ENCODE data around the gene GPR32.
"Not testable (repeated sequence)": the region's sequence is repeated elsewhere in the genome, so short reads cannot be mapped to it uniquely, and the experiment has no call there.

Gene GPR32

DNA sequence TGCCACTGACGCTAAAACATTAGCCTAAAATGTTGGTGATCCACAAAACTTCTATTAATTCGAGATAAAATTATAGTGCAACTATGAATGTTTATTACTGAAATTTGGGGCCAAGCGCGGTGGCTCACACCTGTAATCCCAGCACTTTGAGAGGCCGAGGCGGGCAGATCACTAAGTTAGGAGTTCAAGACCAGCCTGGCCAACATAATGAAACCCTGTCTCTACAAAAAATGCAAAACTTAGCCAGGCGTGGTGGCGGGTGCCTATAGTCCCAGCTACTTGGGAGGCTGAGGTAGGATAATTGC lies 13.5 kb downstream of the GPR32 start:
- not testable (repeated sequence) for H3K9ac ChIP-seq (ENCODE audit: low read depth, low read length); H3K4me1 ChIP-seq (ENCODE audit: insufficient read depth, low read length); H3K9me3 ChIP-seq (ENCODE audit: control insufficient read depth, insufficient read depth, low read length); H3K36me3 ChIP-seq (ENCODE audit: insufficient read depth, low read length)

DNA sequence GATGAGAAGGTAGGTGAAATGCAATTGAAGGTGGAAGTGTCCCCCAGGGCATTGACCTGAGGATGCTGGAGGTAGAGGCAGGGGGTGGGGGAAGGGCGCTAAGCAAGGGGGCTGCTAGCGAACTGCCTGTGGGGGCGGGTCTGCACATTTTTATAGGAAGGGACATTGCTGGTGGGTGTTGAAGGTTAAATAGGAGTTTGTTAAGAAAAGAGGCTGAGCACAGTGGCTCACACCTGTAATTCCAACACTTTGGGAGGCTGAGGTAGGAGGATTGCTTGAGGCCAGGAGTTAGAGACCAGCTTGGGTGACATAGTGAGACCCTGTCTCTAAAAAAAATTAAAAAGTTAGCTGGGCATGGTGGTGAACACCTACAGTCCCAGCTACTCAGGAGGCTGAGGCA lies 14.4 kb downstream of the GPR32 start:
- no peaks in the 10 kb centered on the region for H3K9me3 ChIP-seq (ENCODE audit: control insufficient read depth, insufficient read depth, low read length)
- peaks cover 2% of the 10 kb centered on the region; the same call in 1 of the 2 replicates for H3K4me1 ChIP-seq (ENCODE audit: insufficient read depth, low read length)
- no peaks in the 10 kb centered on the region for H3K36me3 ChIP-seq (ENCODE audit: insufficient read depth, low read length)
- H3K9ac ChIP-seq (ENCODE audit: low read depth, low read length), result no peak overlapping the region

DNA sequence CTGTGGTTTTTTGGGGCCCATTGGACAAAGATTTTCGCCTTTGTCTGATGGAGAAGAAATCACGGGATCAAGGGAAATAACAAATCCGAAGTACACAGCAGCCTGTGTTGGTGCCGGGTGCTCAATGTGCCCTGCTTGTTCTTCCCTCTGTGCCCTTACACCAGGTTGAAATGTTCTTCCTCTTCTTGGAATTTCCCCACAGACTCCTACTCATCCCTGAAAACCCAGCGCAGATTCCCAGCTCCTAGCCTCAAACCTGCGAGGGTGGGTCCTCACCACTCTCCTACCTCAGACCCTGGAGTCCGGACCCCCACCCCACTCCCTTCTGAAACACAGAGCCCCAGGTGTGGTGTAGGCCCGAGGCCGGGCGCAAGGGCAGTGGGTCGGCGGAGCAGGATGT lies 15.1 kb downstream of the GPR32 start:
- Histone ChIP-seq H3K9ac (ENCODE audit: low read depth, low read length) (no peak overlapping the region), H3K9me3 (ENCODE audit: control insufficient read depth, insufficient read depth, low read length) (no peaks in the 10 kb centered on the region), H3K36me3 (ENCODE audit: insufficient read depth, low read length) (no peaks in the 10 kb centered on the region), H3K4me1 (ENCODE audit: insufficient read depth, low read length) (no peaks in the 10 kb centered on the region)

DNA sequence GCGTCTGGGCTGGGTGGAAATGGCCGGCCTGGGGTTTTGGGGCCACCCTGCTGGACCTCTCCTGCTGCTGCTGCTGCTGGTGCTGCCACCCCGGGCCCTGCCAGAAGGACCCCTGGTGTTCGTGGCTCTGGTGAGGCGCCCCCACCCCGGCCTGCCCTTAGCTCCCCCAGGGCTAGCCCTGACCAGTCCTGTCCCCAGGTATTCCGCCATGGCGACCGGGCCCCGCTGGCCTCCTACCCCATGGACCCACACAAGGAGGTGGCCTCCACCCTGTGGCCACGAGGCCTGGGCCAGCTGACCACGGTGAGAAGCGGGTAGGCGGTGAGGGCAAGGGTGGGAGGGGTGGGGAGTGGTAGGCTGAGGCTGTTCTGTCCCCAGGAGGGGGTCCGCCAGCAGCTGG lies 20.1 kb downstream of the GPR32 start, which contains the start of gene ACP4:
ACP4 (plus strand) TSS at position 20 of the 400 bp plus-strand sequence; CDS start at position 20, 0 bp downstream.
- H3K4me1 ChIP-seq (ENCODE audit: insufficient read depth, low read length), result peaks cover 9% of the 10 kb centered on the region
- H3K9ac ChIP-seq (ENCODE audit: low read depth, low read length), result no peak within 1 kb of the TSS
- H3K36me3 ChIP-seq (ENCODE audit: insufficient read depth, low read length), result no peaks in the 10 kb centered on the region
- H3K9me3 ChIP-seq (ENCODE audit: control insufficient read depth, insufficient read depth, low read length), result no peaks in the 10 kb centered on the region

DNA sequence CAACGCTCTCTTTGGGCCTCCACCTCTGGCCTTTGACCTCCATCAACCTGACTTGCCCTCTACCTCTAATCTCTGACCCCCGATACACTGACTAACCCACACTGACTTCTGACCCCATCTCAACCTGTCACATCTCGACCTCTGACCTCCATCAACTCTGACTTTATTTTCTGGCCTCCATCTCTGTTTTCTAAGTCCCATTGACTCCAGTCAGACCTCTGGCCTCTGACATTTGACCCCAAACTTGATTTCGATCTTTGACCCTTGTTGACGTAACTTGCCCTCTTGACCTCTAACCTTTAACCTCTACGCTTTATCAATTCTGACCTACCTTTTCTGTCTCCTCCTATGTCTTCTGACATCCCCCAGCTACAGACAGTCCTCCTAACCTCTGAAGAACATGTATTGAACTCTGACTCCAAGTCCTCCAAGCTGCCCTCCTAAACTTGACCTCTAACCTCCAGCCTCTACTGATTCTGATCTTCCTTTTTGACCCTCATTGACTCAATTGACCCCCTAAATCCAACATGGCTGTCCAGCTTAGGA lies 20.7 kb downstream of the GPR32 start:
- no peaks in the 10 kb centered on the region for H3K36me3 ChIP-seq (ENCODE audit: insufficient read depth, low read length)
- H3K9me3 ChIP-seq (ENCODE audit: control insufficient read depth, insufficient read depth, low read length), result no peaks in the 10 kb centered on the region
- H3K9ac ChIP-seq (ENCODE audit: low read depth, low read length), result no peak overlapping the region
- H3K4me1 ChIP-seq (ENCODE audit: insufficient read depth, low read length), result peaks cover 9% of the 10 kb centered on the region

DNA sequence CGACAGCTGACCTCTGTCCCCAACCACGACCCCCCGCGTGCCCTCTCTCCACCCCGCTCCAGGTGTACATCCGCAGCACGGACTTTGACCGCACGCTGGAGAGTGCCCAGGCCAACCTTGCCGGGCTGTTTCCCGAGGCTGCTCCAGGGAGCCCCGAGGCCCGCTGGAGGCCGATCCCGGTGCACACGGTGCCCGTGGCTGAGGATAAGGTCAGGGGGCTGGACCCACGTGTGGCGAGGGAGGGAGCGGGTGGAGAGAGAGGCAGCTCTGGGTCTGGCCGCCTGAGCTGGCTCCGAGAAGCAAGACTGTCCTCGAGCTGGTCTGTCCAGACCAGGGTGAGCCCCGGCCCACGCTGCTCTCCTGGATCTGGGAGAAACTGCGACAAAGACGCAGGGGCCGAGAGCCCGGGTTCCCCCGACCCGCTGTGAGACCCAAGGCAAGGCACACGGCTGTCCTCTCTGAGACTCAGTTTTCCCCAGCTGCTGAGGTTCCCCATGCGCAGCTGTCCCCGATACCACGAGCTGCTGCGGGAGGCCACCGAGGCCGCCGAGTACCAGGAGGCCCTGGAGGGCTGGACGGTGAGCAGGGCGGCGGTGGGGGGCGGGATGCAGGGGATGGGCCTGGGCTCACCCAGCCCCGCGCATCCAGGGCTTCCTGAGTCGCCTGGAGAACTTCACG lies 21.5 kb downstream of the GPR32 start:
- Histone ChIP-seq H3K36me3 (ENCODE audit: insufficient read depth, low read length) (no peaks in the 10 kb centered on the region), H3K9ac (ENCODE audit: low read depth, low read length) (no peak overlapping the region), H3K9me3 (ENCODE audit: control insufficient read depth, insufficient read depth, low read length) (no peaks in the 10 kb centered on the region), H3K4me1 (ENCODE audit: insufficient read depth, low read length) (peaks cover 9% of the 10 kb centered on the region)

DNA sequence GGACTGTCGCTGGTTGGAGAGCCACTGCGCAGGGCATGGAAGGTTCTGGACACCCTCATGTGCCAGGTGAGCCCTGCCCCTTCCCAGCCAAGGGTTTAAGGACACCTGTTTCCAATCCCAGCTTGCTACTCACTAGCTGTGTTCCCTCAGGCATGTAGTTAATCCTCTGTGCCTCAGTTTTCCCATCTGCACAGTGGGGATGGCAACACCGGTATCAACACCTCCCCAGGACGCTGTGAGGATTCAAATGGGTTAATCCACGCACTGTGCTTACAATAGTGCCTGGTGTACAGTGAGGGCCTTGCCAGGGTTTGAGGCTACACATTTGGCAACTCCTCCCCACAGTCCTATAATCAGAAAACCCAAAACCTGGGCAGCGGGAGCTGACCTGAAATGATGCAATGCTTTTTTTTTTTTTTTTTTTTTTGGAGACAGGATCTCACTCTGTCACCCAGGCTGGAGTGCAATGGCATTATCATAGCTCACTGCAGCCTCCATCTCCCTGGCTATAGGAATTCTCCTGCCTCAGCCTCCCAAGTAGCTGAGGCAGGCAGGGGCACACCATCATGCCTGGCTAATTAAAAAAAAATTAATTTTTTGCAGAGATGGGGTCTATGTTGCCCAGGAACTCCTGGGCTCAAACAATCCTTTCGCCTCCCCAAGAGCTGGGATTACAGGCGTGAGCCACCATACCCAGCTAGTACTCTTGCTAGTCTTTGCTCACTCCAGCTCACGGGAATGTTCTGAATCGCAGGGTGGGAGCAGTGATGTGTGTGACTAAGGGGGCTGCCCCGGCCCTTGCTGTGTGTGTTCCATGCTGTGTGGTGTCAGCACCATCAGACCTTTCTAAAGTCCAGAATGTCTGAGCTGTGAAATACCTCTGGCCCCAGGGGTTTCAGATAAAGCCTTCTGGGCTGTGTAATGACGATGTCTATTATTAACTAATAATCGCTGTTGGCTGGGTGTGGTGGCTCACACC lies 22.3 kb downstream of the GPR32 start:
- no peak overlapping the region for H3K9ac ChIP-seq (ENCODE audit: low read depth, low read length)
- 0 out of 2 replicates have a peak, but pooled peaks cover 1% of the 10 kb centered on the region for H3K36me3 ChIP-seq (ENCODE audit: insufficient read depth, low read length)
- no peaks in the 10 kb centered on the region for H3K9me3 ChIP-seq (ENCODE audit: control insufficient read depth, insufficient read depth, low read length)
- peaks cover 9% of the 10 kb centered on the region for H3K4me1 ChIP-seq (ENCODE audit: insufficient read depth, low read length)

DNA sequence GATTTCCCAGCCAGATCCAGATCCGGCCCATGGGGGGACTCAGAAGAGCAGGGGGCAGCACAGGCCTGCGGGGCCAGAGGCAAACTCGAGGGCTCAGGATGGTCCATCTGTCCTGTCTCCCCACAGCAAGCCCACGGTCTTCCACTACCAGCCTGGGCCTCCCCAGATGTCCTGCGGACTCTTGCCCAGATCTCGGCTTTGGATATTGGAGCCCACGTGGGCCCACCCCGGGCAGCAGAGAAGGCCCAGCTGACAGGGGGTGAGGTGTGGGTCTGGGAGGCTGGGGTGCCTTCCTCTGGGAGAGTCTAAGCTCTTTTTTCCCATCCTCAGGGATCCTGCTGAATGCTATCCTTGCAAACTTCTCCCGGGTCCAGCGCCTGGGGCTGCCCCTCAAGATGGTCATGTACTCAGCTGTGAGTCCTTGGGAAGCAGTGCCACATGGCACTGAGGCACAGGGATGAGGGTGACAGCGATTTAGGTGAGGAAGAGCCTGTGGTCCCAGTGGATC lies 23.3 kb downstream of the GPR32 start:
- Histone ChIP-seq H3K4me1 (ENCODE audit: insufficient read depth, low read length) (peaks cover 9% of the 10 kb centered on the region), H3K9me3 (ENCODE audit: control insufficient read depth, insufficient read depth, low read length) (no peaks in the 10 kb centered on the region), H3K36me3 (ENCODE audit: insufficient read depth, low read length) (0 out of 2 replicates have a peak, but pooled peaks cover 6% of the 10 kb centered on the region), H3K9ac (ENCODE audit: low read depth, low read length) (no peak overlapping the region)

DNA sequence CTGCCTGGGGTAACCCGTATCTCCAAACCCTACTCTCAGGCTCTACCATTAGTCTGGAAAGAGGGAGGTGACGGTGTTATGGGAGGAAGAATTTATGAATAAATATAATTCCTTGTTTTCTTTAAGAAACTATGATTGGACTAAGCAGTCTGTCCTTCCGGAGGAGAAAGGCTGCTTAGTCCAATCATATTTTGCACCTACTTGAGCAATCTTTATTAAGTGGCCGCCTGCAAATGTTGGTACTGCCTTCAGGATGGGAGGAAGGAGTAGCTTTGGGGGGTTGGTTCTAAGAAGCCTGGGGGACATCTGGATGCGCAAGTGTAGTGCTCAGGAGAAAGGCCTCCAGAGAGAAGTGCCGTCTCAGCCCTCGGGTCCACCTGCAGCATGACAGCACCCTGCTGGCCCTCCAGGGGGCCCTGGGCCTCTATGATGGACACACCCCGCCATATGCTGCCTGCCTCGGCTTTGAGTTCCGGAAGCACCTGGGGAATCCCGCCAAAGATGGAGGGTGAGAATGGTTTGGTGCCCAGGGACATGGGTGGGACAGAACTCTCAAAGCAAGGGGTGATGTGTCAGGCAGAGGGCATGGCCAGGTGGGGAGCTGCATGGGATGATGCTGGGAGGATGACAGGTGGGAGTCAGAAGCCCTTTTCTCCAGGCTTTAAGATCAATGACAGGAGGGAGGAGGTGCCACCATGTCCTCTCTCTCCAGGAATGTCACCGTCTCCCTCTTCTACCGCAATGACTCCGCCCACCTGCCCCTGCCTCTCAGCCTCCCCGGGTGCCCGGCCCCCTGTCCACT lies 24.0 kb downstream of the GPR32 start:
- Histone ChIP-seq H3K9me3 (ENCODE audit: control insufficient read depth, insufficient read depth, low read length) (no peaks in the 10 kb centered on the region), H3K9ac (ENCODE audit: low read depth, low read length) (no peak overlapping the region), H3K4me1 (ENCODE audit: insufficient read depth, low read length) (peaks cover 9% of the 10 kb centered on the region), H3K36me3 (ENCODE audit: insufficient read depth, low read length) (0 out of 2 replicates have a peak, but pooled peaks cover 6% of the 10 kb centered on the region)

DNA sequence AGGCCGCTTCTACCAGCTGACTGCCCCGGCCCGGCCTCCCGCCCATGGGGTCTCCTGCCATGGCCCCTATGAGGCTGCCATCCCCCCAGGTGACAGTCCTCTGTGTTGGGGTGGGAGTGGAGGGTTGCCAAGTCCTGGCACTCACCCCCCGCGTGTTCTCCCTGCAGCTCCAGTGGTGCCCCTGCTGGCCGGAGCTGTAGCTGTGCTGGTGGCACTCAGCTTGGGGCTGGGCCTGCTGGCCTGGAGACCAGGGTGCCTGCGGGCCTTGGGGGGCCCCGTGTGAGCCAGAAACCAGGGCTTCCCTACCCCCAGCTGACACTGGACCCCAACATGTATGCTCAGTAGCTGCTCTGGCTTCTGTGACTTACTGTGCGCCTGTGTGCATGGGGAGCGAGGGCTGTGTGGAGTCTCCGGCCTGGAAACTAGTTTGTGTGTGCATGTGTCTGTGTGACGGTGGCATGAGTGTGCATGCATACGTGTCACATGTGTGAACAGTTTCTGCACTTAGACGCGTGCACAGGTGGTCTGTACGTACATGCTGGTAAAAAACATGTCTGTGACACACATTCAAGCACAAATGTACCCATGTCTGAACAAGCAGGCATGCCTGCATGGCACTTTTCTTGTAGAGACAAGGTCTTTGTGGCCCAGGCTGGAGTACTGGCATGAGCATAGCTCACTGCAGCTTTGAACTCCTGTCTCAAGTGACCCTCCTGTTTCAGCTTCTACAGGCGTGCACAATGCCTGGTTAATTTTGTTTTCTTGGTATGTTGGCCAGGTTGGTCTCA lies 24.8 kb downstream of the GPR32 start:
- H3K9ac ChIP-seq (ENCODE audit: low read depth, low read length), result no peak overlapping the region
- H3K9me3 ChIP-seq (ENCODE audit: control insufficient read depth, insufficient read depth, low read length), result no peaks in the 10 kb centered on the region
- H3K36me3 ChIP-seq (ENCODE audit: insufficient read depth, low read length), result peaks cover 9% of the 10 kb centered on the region
- H3K4me1 ChIP-seq (ENCODE audit: insufficient read depth, low read length), result peaks cover 9% of the 10 kb centered on the region

DNA sequence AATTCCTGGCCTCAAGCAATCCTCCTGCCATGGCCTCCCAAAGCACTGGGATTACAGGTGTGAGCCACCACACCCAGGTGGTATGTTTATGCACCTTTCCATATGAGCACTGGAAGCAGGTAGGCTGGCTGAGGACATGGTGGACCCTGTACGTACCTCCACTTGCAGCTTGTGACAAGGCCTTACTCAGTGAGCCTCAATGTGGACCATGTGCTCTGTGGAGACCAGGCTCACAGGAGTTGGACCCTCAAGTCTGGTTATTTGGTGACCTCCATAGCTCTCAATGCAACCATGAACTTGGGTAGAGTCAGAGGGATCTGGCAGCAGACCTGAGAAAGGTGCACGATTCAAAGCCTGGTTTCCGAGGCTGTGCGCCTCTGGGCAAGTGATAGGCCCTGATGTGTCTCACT lies 25.4 kb downstream of the GPR32 start:
- no peak overlapping the region for H3K9ac ChIP-seq (ENCODE audit: low read depth, low read length)
- no peaks in the 10 kb centered on the region for H3K9me3 ChIP-seq (ENCODE audit: control insufficient read depth, insufficient read depth, low read length)
- H3K4me1 ChIP-seq (ENCODE audit: insufficient read depth, low read length), result peaks cover 9% of the 10 kb centered on the region
- peaks cover 13% of the 10 kb centered on the region for H3K36me3 ChIP-seq (ENCODE audit: insufficient read depth, low read length)

DNA sequence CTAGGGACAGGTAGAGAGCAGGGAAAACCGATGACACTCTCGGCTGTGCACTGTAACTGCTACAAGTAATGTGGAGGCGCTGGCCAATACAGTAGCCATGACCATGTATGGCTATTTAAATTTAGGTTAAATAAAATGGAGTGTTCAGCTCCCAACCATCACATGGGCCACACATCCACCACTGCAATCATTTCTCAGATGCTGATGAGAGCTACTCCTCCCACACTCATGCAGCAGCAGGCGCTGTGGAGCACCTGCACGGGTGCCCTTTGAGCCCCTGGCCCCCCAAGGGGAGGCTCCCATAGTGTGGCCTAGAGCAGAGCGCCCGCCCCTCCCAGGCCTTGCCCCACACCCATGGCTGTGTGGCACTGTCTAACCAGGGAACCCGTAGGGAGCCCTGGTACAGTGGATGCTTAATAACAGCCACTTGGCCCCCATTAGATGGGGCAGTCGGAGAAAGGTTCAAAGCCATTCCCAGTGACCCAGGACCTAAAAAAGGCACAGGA lies 25.9 kb downstream of the GPR32 start:
- Histone ChIP-seq H3K36me3 (ENCODE audit: insufficient read depth, low read length) (peaks cover 18% of the 10 kb centered on the region), H3K4me1 (ENCODE audit: insufficient read depth, low read length) (peaks cover 9% of the 10 kb centered on the region), H3K9me3 (ENCODE audit: control insufficient read depth, insufficient read depth, low read length) (no peaks in the 10 kb centered on the region), H3K9ac (ENCODE audit: low read depth, low read length) (no peak overlapping the region)
